ENCODE results near the gene CTLA4.

Gene CTLA4

DNA sequence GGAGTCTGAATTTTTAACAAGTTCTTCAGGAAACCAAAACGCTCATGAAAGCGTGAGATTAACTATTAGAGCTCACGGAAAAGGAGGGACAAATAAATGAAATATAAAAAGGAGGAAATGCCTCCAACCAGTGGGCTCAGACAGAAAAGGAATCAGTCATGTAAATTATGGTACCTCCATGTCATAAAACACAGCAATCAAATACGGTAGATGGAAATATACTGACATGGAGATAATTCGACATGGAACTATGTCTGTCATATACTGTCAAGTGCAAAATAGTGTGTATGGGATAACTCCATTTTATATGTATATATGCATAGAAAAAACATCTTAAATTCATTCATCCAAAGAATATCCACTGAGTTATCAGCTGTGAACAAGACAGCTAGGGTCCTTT is 25.9 kb upstream of the CTLA4 start:
- TF ChIP-seq, protein P1, sequence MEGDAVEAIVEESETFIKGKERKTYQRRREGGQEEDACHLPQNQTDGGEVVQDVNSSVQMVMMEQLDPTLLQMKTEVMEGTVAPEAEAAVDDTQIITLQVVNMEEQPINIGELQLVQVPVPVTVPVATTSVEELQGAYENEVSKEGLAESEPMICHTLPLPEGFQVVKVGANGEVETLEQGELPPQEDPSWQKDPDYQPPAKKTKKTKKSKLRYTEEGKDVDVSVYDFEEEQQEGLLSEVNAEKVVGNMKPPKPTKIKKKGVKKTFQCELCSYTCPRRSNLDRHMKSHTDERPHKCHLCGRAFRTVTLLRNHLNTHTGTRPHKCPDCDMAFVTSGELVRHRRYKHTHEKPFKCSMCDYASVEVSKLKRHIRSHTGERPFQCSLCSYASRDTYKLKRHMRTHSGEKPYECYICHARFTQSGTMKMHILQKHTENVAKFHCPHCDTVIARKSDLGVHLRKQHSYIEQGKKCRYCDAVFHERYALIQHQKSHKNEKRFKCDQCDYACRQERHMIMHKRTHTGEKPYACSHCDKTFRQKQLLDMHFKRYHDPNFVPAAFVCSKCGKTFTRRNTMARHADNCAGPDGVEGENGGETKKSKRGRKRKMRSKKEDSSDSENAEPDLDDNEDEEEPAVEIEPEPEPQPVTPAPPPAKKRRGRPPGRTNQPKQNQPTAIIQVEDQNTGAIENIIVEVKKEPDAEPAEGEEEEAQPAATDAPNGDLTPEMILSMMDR (IDR thresholded peaks at IDR 0.05): no peak
- TF ChIP-seq ZFX (IDR thresholded peaks at IDR 0.05; ENCODE audit: borderline replicate concordance): no peak
- no peak overlapping the region for H3K27ac ChIP-seq

DNA sequence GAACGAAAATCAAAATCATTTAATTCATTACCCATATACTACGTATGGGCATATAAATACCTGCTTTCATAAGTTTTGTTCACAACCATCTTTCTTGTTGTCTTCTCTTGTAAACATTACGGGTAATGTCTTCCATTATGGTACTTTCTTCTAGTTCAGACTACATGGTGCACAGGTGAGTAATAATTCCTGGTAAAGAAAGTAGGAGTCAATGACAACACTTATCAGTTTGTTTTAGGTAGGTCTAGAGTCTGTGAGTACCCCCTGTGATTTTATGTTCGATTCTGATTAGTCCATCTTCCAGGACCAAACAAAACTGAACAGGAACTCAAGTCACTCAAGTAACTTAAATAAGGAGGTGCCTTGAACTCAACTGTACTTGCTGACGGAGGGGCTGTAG is 25.2 kb upstream of the CTLA4 start:
- no peak for TF ChIP-seq ZFX (IDR thresholded peaks at IDR 0.05; ENCODE audit: borderline replicate concordance)
- TF ChIP-seq, protein P1 (IDR thresholded peaks at IDR 0.05): no peak
- H3K27ac ChIP-seq: no peak overlapping the region

DNA sequence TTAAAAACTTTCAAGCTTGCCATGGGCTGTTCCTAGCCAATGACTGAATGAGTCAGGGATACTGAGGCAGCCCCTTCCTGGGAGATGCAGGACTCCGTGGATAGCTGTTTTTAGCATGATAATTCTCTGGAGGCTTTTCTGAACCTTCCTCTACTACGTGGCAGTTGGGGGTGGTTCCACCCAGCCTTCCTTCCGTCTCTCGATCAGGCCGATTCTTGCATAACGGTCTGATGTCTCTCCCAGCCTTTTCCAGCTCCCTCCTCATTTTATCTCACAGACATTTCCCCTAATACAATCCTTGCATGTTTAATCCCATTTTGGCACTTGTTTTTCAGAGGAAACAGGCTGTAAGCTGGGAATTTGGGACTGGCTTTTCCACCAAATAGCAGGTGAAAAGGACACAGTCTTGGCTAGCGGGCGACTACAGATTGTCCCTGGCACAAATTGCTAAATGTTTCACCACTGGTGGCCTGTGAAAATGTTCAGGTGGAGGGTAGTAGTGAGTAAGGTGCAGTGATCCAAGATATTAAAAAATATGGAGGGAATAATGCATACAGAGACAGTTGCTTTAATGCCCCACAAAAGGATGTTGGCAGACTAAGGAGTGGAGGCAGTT is 21.0 kb upstream of the CTLA4 start:
- TF ChIP-seq ZFX (IDR thresholded peaks at IDR 0.05; ENCODE audit: borderline replicate concordance): no peak
- TF ChIP-seq, protein P1 (IDR thresholded peaks at IDR 0.05): no peak
- H3K27ac ChIP-seq: no peak overlapping the region

DNA sequence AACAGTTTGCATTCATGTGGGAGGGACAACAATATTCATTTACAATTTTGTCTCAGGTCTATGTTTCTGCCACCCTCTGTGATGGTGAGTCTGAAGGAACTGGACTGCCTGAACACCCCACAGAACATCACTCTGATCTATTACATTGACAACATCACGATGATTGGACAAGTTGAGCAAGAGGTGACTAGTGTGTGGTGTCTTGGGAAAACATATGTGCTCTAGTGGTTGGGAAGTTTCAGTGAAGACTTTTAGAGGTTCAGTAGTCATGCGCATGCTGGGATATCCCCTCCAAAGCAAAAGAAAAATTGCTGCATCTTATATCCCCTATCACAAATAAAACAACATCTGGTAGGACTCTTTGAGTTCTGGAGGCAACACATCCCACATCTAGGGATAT is 18.6 kb upstream of the CTLA4 start:
- no peak for TF ChIP-seq ZFX (IDR thresholded peaks at IDR 0.05; ENCODE audit: borderline replicate concordance)
- TF ChIP-seq, protein P1 (IDR thresholded peaks at IDR 0.05): no peak
- H3K27ac ChIP-seq: no peak overlapping the region

DNA sequence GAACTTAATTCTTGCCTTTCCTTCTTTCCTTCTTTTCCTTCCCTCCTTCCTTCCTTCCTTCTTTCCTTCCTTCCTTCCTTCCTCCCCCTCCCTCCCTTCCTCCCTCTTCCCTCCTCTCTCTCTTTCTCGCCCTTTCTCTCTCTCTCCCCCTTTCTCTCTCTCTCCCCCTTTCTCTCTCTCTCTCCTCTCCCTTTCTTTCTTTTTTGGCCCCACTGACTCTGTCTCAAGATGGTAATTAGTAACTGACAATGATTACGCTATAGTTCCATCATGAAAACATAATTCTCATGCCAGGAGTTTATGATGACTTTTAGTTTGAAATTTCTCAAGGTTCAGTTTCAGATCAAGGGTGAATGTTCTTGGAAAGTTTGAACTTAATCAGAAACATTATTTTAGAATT is 14.8 kb upstream of the CTLA4 start:
- no peak for TF ChIP-seq ZFX (IDR thresholded peaks at IDR 0.05; ENCODE audit: borderline replicate concordance)
- TF ChIP-seq, protein P1 (IDR thresholded peaks at IDR 0.05): no peak
- H3K27ac ChIP-seq: no peak overlapping the region

DNA sequence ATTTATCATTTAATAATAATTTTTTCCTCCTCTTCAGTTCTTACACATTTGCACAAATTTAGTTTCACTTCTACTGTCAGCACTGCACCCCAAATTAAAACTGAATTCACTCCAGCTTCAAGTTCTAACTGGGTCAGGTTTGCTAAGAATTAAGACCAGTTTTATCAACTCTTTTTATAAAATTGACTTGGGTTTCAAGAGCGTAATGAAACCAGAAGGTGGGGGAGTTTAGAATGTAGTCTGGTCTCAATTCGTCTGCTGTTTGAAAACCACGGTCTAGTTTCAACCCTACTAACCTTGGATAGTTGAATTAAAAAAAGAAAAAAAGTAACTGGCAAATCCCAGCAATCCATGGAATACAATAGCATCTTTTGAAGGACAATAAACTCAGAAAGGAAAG is 14.3 kb upstream of the CTLA4 start:
- TF ChIP-seq, protein P1 (IDR thresholded peaks at IDR 0.05): no peak
- no peak for TF ChIP-seq ZFX (IDR thresholded peaks at IDR 0.05; ENCODE audit: borderline replicate concordance)
- no peak overlapping the region for H3K27ac ChIP-seq

DNA sequence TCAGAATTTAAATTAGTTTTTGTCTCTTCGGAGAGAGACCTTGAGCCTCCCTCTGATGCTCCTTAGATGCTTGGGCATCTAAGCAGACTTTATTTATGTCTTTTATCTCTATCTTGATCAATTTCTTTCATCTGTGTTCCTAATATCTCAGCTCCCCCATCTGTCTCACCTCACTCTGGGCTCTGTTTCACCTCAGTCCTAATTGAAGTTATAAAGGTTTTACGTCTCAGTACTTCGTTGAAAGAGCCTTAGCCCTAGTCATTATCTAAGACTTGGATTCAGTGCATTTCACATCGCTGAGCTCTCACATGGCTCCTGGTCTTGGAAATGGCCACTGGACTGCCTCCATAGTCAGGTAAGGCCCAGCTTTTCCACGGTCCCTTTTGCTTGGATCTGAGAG is 13.8 kb upstream of the CTLA4 start:
- no peak overlapping the region for H3K27ac ChIP-seq
- TF ChIP-seq, protein P1 (IDR thresholded peaks at IDR 0.05): no peak
- TF ChIP-seq ZFX (IDR thresholded peaks at IDR 0.05; ENCODE audit: borderline replicate concordance): no peak
